GM20431 (cell line): ENCODE measurements around the gene KIAA0319L.
"Not testable (repeated sequence)": the region's sequence is repeated elsewhere in the genome, so short reads cannot be mapped to it uniquely, and the experiment has no call there.

Experiments used
- in situ Hi-C: fragments of 300-500 bp; cut with MseI, MboI; formaldehyde crosslinking; loops from one replicate; pipeline ENCODE4 v1.15.0; 2020; ENCODE audit warnings: low sequenced_read_pairs; ENCODE audit not compliant: unreplicated experiment

Gene KIAA0319L

DNA sequence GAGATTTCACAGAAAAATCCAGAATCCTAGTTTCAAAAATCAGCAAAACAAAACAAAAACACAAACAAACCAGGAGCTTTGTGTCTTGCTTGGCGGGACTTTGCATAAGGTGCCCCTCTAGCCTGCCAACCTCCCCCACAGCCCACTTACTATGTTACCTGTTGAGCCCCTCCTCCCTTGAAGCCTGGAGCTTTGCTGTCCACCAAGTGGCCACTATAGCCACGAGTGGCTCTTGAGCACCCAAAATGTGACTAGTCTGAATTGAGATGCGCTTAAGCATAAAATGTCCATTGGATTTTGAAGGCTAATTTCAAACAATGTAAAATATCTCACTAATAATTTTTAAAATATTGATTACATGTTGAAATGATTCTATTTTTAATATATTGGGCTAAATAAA, 28.1 kb upstream of the KIAA0319L start:
- in situ Hi-C loops = no loop called here

- in situ Hi-C loops = not testable (repeated sequence)
These were observed 24.4 kb upstream of the KIAA0319L start for GRCh38 chr1:35581621-35582020.

GRCh38 chr1:35580949-35581388, 23.8 kb upstream of the KIAA0319L start:
- in situ Hi-C loops = no loop called here

- in situ Hi-C loops = no loop called here
These were observed 20.1 kb upstream of the KIAA0319L start for GRCh38 chr1:35577071-35577998.

DNA sequence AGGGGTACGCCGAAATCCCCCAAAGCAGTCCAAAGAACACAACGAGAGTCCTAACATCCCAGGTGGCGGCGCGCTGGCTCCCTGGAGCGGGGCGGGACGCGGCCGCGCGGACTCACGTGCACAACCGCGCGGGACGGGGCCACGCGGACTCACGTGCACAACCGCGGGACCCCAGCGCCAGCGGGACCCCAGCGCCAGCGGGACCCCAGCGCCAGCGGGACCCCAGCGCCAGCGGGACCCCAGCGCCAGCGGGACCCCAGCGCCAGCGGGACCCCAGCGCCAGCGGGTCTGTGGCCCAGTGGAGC, 19.5 kb upstream of the KIAA0319L start:
- in situ Hi-C loops = not testable (repeated sequence)

- in situ Hi-C loops = no loop called here
These were observed 19.0 kb upstream of the KIAA0319L start for GRCh38 chr1:35576061-35576765.

- in situ Hi-C loops = no loop called here
These were observed 18.3 kb upstream of the KIAA0319L start for GRCh38 chr1:35575416-35575958.

GRCh38 chr1:35574655-35575415, 17.6 kb upstream of the KIAA0319L start:
- in situ Hi-C loops = no loop called here

DNA sequence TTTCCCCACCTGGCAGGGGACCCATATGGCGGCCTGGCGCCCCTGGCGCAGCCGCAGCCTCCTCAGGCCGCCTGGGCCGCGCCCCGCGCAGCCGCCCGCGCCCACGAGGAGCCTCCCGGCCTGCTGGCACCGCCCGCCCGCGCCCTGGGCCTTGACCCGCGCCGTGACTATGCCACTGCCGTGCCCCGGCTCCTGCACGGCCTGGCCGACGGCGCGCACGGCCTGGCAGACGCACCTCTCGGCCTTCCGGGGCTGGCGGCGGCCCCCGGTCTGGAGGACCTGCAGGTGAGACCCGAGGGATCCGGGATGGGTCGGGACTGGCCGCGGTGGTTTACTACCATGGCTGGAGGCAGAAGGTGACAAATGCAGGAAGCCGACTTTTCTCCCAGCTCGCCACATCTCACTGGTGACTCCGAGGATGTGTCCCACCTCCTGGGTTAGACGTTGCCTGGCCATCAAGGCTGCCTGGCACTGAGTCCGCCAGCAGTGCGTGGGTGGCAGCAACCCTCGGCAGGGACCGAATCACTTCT, 17.0 kb upstream of the KIAA0319L start:
- in situ Hi-C loops = no loop called here

- in situ Hi-C loops = no loop called here
These were observed 16.3 kb upstream of the KIAA0319L start, which contains the start of gene TFAP2E for GRCh38 chr1:35573198-35574124. Gene TFAP2E, plus strand, starts transcription at chr1:35573314. Its CDS starts 264 bp downstream, at chr1:35573578.

DNA sequence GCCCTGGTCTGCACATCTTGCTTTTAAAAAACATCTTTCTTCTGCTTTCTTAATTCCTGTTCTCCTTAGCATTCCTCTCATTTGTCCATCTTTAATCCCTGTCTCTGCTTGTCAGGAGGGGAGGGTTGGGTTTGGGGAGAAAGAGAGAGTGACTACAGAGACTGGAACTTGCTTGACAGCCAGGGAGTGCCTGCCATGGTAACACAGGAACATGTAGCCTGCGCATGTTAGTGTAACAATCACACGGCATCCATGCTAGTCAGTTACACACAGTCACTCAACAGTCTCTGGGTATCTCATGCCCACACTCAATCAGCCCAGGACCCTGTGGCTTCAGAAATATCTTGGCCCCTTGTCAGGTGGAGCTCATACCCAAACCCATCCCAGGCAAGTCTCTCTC, 15.1 kb upstream of the KIAA0319L start:
- in situ Hi-C loops = no loop called here

GRCh38 chr1:35571263-35571662, 14.1 kb upstream of the KIAA0319L start:
- in situ Hi-C loops = no loop called here

DNA sequence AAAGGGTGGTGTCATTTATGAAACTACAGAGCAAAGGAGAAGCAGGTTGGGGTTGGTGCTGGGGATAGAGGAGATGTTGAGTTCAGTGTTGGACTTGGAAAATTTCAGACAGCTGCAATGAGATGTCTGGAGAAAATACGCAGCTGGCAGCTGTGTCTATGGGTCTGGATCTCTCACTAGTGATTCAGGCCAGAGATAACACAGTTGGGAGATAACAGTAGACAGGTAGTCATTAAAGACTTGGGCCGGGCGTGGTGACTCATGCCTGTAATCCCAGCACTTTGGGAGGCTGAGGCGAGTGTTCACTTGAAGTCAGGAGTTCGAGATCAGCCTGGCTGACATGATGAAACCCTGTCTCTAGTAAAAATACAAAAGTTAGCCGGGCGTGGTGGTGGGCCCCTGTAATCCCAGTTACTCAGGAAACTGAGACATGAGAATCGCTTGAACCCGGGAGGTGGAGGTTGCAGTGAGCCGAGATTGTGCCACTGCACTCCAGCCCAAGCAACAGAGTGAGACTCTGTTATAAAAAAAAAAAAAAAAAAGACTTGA, 13.5 kb upstream of the KIAA0319L start:
- in situ Hi-C loops = no loop called here

- in situ Hi-C loops = loop anchor here (10.0 kb wide), 2 partner anchors 115 to 155 kb away; no protein-coding TSS in a partner anchor
These were observed 12.7 kb upstream of the KIAA0319L start for GRCh38 chr1:35569936-35570335.

DNA sequence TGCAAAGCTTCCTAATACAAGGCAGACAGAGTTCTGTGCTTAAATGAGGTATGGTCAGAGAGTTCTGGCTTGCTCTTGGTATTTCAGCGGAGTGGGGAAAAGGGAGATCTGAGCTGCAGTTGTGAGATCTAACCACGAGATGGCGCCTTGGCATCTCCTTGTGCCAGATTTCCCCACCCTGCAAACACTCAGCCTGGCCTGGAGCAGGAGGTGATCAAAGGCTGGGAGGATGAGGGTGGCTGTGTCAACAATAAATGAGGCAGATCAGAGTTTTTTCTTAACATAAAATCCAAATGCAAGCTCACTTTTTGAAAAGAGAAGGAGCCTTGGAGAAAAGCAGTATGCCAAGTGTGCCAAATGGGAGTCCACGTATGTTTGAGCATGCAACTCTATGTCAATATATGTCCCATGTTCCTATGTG, 11.8 kb upstream of the KIAA0319L start:
- in situ Hi-C loops = loop anchor here (10.0 kb wide), 2 partner anchors 114 to 156 kb away; no protein-coding TSS in a partner anchor

- in situ Hi-C loops = loop anchor here (10.0 kb wide), 2 partner anchors 113 to 157 kb away; no protein-coding TSS in a partner anchor
These were observed 10.8 kb upstream of the KIAA0319L start for GRCh38 chr1:35567947-35568558.

- in situ Hi-C loops = loop anchor here (10.0 kb wide), 2 partner anchors 111 to 159 kb away; no protein-coding TSS in a partner anchor
These were observed 8.5 kb upstream of the KIAA0319L start for GRCh38 chr1:35565742-35566133.
